ENCODE data around the gene NBAS. TPM values are rescaled to one million over a fixed set of nuclear protein-coding genes. Genes with fewer than 3 reads are reported as not detected.

NBAS gene
- total RNA-seq, 1 experiment from 2014 or later = 32.5 TPM

GRCh38 chr2:15436195-15436594 is 124.9 kb downstream of the NBAS start:
- no peak overlapping the region for H3K4me3 Mint-ChIP-seq

More at GRCh38 chr2:15436195-15436594, 124.9 kb downstream of the NBAS start:
- no CpG with 5 or more reads among the region's 2 CpGs for WGBS (ENCODE audit: extremely low coverage, insufficient read length, low lambda C conversion rate)
- Mint-ChIP-seq H3K27me3 (ENCODE audit: low read depth) (no peaks in the 10 kb centered on the region), H3K4me1 (peaks cover 9 to 10% of the 10 kb centered on the region in 2 experiments), H3K36me3 (ENCODE audit: insufficient read depth in 1 of 3, low read depth in 3 of 3) (peaks cover 9 to 20% (median 18%) of the 10 kb centered on the region in 3 experiments; a peak in 6 of 7 replicates), H3K9me3 (peaks cover 14 to 19% of the 10 kb centered on the region in 2 experiments), H3K27ac (no peak overlapping the region)
- DNase-seq = no peak
- no peak overlapping the region for H4K5ac ChIP-seq (ENCODE audit: insufficient read length, low read depth, low read length)
- H2BK20ac ChIP-seq (ENCODE audit: low read depth, low read length, poor library complexity, severe bottlenecking) = no peak overlapping the region
- no peaks in the 10 kb centered on the region for H3K79me2 ChIP-seq (ENCODE audit: insufficient read depth, low read length)
- no peak overlapping the region for H2BK15ac ChIP-seq (ENCODE audit: low read depth, low read length)
- no peak overlapping the region for H2AFZ ChIP-seq (ENCODE audit: low read length)
- no peak overlapping the region for H2AK5ac ChIP-seq (ENCODE audit: insufficient read length, low read length)
- H3T11ph ChIP-seq (ENCODE audit: low read length) = no peak overlapping the region
- H2BK120ac ChIP-seq (ENCODE audit: low read depth, low read length, poor library complexity, severe bottlenecking) = no peak overlapping the region
- no peak overlapping the region for H3K14ac ChIP-seq (ENCODE audit: insufficient read depth, low read length)
- H4K20me1 ChIP-seq (ENCODE audit: control insufficient read depth, insufficient read depth, insufficient read length) = no peaks in the 10 kb centered on the region
- H3K27ac ChIP-seq (ENCODE audit: insufficient read length, low read depth, low read length) = no peak overlapping the region
- H3K4me1 ChIP-seq (ENCODE audit: insufficient read depth, low read length) = no peaks in the 10 kb centered on the region
- no peaks in the 10 kb centered on the region for H3K23me2 ChIP-seq (ENCODE audit: insufficient read length, low read depth, low read length, poor library complexity, severe bottlenecking)
- no peak overlapping the region for H3K56ac ChIP-seq (ENCODE audit: insufficient read length, low read depth, low read length)
- H4K8ac ChIP-seq (replicated peaks; ENCODE audit: insufficient read length, low read depth, low read length) = no peak overlapping the region
- no peak overlapping the region for H4K91ac ChIP-seq (ENCODE audit: insufficient read length, low read depth, low read length)
- no peak overlapping the region for H3K4me2 ChIP-seq (ENCODE audit: insufficient read depth, insufficient read length, low read length)
- no peaks in the 10 kb centered on the region for H3K27me3 ChIP-seq (ENCODE audit: insufficient read depth, low read length)
- H3K79me1 ChIP-seq (ENCODE audit: insufficient read depth, low read depth, low read length, poor library complexity, severe bottlenecking) = no peaks in the 10 kb centered on the region
- no peak overlapping the region for H2BK5ac ChIP-seq (ENCODE audit: insufficient read length, low read length)
- H2BK12ac ChIP-seq (ENCODE audit: insufficient read length, low read depth, low read length) = no peak overlapping the region
- no peak overlapping the region for H3K18ac ChIP-seq (ENCODE audit: insufficient read length, low read depth, low read length)
- TF ChIP-seq CTCF (conservative IDR thresholded peaks at IDR 0.05) = no peak
- no peak overlapping the region for H3K23ac ChIP-seq (ENCODE audit: insufficient read length, low read depth, low read length)
- H3K9me3 ChIP-seq (ENCODE audit: control insufficient read depth, low read depth, low read length) = no peaks in the 10 kb centered on the region
- no peak overlapping the region for H3K4ac ChIP-seq (ENCODE audit: low read depth, low read length)
- H3K9ac ChIP-seq (ENCODE audit: extremely low read depth, insufficient read length, low read length) = no peak overlapping the region
